ENCODE results near the gene TUBB6. TPM values are rescaled to one million over a fixed set of nuclear protein-coding genes. Genes with fewer than 3 reads are reported as not detected.

The TUBB6 gene
- total and polyA plus RNA-seq, 10 of the 15 experiments (the other 5 are each of a cell fraction or from before 2014, with no cell fraction given) = 27.4 to 262 (median 82.5) TPM

DNA sequence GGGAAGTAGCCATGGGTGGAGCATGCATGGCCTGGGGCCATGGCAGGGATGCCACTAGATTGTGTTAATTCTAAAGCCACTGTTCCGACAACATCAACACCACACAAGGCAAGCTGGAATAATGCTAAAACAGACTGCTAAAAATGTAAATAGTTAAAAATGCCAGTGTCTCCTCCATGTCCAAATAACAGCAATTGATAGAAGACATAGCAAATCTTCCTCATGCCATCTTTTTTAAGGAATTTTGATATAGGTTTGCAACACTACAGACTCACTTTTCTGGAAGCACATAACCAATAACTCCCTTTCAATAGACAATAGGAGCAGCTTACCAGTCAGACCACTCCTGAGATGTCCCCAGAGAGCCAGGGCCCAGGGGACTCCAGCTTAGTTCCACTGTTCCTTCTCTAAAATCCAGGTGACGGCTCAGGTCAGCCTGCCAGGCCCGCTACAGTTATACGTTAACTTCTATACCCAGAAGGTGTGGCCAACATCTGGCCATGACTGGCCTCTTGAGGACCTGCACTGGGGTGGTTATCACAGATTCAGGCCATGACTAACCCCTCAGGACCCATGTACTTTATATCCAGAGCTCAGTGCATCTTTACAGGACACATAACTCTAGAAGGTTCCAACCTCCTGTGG, 20.3 kb downstream of the TUBB6 start:
- Histone ChIP-seq H3K9me3 (replicated peaks; ENCODE audit: control insufficient read depth, insufficient read depth, low read length) (no peaks in the 10 kb centered on the region), H2AFZ (ENCODE audit: control insufficient read depth, low read depth, low read length) (no peak overlapping the region), H3K27ac (ENCODE audit: control insufficient read depth, insufficient read depth) (no peak overlapping the region), H3K4me1 (ENCODE audit: control insufficient read depth, insufficient read depth, low read length) (no peaks in the 10 kb centered on the region), H3K9ac (ENCODE audit: control insufficient read depth, insufficient read depth, low read length) (no peak overlapping the region), H3K4me3 (no peak overlapping the region), H3K79me2 (ENCODE audit: control insufficient read depth, insufficient read depth, low read length) (no peaks in the 10 kb centered on the region), H4K20me1 (ENCODE audit: control insufficient read depth, insufficient read depth) (no peaks in the 10 kb centered on the region; the same call in 1 of the 2 replicates), H3K36me3 (ENCODE audit: control insufficient read depth in 2 of 2, insufficient read depth in 2 of 2, low read length in 1 of 2) (peaks cover 30% of the 10 kb centered on the region in 2 experiments), H3K4me2 (ENCODE audit: control insufficient read depth, insufficient read depth) (no peak overlapping the region), H3K27me3 (replicated peaks in 1 of 2; ENCODE audit: control insufficient read depth in 2 of 2, insufficient read depth in 2 of 2, low read length in 1 of 2) (no peaks in the 10 kb centered on the region)
- CTCF ChIA-PET = interaction anchor here (0.5 to 5.8 kb wide), 25 partner anchors 9 to 606 kb away, joined by 3 to 50 read pairs (median 5); partner anchors contain the start of gene AFG3L2
- SMC1A ChIA-PET (ENCODE audit: uncharacterized antibody, unreplicated experiment) = interaction anchor here (0.6 to 1.4 kb wide), 6 partner anchors 13 to 1762 kb away, joined by 3 to 4 read pairs (median 3); partner anchors contain the start of gene AFG3L2
- 94% methylated on average over 4 of the region's 4 CpGs for WGBS (ENCODE audit: insufficient coverage, insufficient replicate concordance, low lambda C conversion rate, missing lambda C conversion rate)
- POLR2A ChIA-PET = no interaction called here
- in situ Hi-C loops (cut with MboI) = no loop called here
- DNase-seq (ENCODE audit: low read depth, low spot score) = no peak
- intact Hi-C loops (cut with micrococcal nuclease; ENCODE audit: unreplicated experiment) = no loop called here
- RAD21 ChIA-PET (ENCODE audit: unreplicated experiment) = interaction anchor here (0.6 to 1.3 kb wide), 4 partner anchors 10 to 91 kb away, joined by 3 to 5 read pairs (median 3); no protein-coding TSS in a partner anchor
- ATAC-seq = no peak; the same call in 1 of the 3 replicates
- no TSS peak for BruUV-seq (replicated peaks)
- FAIRE-seq = no peak
- no peak for TF ChIP-seq NR2F1 (conservative IDR thresholded peaks at IDR 0.05)
- no peak for TF ChIP-seq RAD51 (IDR thresholded peaks at IDR 0.05)
- TF ChIP-seq ATF7 (IDR thresholded peaks at IDR 0.05; ENCODE audit: low read depth) = no peak
- no peak for TF ChIP-seq EZH2 (IDR thresholded peaks at IDR 0.05; ENCODE audit: borderline replicate concordance, control insufficient read depth, low read depth, low read length)
- TF ChIP-seq, protein P1, sequence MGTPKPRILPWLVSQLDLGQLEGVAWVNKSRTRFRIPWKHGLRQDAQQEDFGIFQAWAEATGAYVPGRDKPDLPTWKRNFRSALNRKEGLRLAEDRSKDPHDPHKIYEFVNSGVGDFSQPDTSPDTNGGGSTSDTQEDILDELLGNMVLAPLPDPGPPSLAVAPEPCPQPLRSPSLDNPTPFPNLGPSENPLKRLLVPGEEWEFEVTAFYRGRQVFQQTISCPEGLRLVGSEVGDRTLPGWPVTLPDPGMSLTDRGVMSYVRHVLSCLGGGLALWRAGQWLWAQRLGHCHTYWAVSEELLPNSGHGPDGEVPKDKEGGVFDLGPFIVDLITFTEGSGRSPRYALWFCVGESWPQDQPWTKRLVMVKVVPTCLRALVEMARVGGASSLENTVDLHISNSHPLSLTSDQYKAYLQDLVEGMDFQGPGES (IDR thresholded peaks at IDR 0.05) = no peak
- TF ChIP-seq ZBED1 (IDR thresholded peaks at IDR 0.05; ENCODE audit: borderline replicate concordance) = no peak
- TF ChIP-seq SUPT20H (IDR thresholded peaks at IDR 0.05; ENCODE audit: borderline replicate concordance, control insufficient read depth, low read depth, low read length) = no peak
- TF ChIP-seq SMAD5 (IDR thresholded peaks at IDR 0.05; ENCODE audit: low read depth) = no peak
- TF ChIP-seq HDAC6 (IDR thresholded peaks at IDR 0.05; ENCODE audit: unreplicated experiment) = no peak
- TF ChIP-seq EP300 (IDR thresholded peaks at IDR 0.05; ENCODE audit: borderline replicate concordance in 1 of 2, control insufficient read depth in 1 of 2, low read depth in 2 of 2, low read length in 2 of 2) = no peak
- TF ChIP-seq CBFB (IDR thresholded peaks at IDR 0.05; ENCODE audit: low read depth) = no peak
- TF ChIP-seq, protein P2, sequence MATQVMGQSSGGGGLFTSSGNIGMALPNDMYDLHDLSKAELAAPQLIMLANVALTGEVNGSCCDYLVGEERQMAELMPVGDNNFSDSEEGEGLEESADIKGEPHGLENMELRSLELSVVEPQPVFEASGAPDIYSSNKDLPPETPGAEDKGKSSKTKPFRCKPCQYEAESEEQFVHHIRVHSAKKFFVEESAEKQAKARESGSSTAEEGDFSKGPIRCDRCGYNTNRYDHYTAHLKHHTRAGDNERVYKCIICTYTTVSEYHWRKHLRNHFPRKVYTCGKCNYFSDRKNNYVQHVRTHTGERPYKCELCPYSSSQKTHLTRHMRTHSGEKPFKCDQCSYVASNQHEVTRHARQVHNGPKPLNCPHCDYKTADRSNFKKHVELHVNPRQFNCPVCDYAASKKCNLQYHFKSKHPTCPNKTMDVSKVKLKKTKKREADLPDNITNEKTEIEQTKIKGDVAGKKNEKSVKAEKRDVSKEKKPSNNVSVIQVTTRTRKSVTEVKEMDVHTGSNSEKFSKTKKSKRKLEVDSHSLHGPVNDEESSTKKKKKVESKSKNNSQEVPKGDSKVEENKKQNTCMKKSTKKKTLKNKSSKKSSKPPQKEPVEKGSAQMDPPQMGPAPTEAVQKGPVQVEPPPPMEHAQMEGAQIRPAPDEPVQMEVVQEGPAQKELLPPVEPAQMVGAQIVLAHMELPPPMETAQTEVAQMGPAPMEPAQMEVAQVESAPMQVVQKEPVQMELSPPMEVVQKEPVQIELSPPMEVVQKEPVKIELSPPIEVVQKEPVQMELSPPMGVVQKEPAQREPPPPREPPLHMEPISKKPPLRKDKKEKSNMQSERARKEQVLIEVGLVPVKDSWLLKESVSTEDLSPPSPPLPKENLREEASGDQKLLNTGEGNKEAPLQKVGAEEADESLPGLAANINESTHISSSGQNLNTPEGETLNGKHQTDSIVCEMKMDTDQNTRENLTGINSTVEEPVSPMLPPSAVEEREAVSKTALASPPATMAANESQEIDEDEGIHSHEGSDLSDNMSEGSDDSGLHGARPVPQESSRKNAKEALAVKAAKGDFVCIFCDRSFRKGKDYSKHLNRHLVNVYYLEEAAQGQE (IDR thresholded peaks at IDR 0.05; ENCODE audit: low read depth, low read length) = no peak
- no peak for TF ChIP-seq PAX8 (IDR thresholded peaks at IDR 0.05)
- TF ChIP-seq YY1 (IDR thresholded peaks at IDR 0.05; ENCODE audit: low read depth, low read length) = no peak
- no peak for TF ChIP-seq RFX5 (IDR thresholded peaks at IDR 0.05; ENCODE audit: low read depth, low read length)
- TF ChIP-seq, protein P3, sequence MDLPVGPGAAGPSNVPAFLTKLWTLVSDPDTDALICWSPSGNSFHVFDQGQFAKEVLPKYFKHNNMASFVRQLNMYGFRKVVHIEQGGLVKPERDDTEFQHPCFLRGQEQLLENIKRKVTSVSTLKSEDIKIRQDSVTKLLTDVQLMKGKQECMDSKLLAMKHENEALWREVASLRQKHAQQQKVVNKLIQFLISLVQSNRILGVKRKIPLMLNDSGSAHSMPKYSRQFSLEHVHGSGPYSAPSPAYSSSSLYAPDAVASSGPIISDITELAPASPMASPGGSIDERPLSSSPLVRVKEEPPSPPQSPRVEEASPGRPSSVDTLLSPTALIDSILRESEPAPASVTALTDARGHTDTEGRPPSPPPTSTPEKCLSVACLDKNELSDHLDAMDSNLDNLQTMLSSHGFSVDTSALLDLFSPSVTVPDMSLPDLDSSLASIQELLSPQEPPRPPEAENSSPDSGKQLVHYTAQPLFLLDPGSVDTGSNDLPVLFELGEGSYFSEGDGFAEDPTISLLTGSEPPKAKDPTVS (IDR thresholded peaks at IDR 0.05; ENCODE audit: low read depth, low read length) = no peak
